H7 (cell line): ENCODE data around the gene DIO1. TPM values are rescaled to one million over a fixed set of nuclear protein-coding genes. Genes with fewer than 3 reads are reported as not detected.
"Not testable (repeated sequence)": the region's sequence is repeated elsewhere in the genome, so short reads cannot be mapped to it uniquely, and the experiment has no call there.

Experiments
- DNase-seq: peaks from one replicate; pipeline ENCODE4 v3.0.0; 2012
- H3K27me3 ChIP-seq: 2 replicates; pipeline ENCODE4 v1.6.0; 2011; ENCODE audit warnings: mild to moderate bottlenecking, low read length; ENCODE audit not compliant: control insufficient read depth, insufficient read depth
- H3K36me3 ChIP-seq: replicated peaks from 2 replicates; pipeline ENCODE4 v1.5.1; 2011; ENCODE audit warnings: low read length; ENCODE audit not compliant: control insufficient read depth, insufficient read depth
- H3K4me3 ChIP-seq: 2 replicates; pipeline ENCODE4 v1.5.1; 2011; ENCODE audit warnings: low read depth, mild to moderate bottlenecking, control low read depth, low read length, moderate library complexity; ENCODE audit not compliant: insufficient read depth
- total RNA-seq: library from RNA; depleted of rRNA; stranded (reverse); fragments of >200 nt; shearing (Covaris generic); gene quantifications from 2 replicates; pipeline ENCODE4 v1.2.3, GENCODE V29; 2014; rRNA removed

Gene DIO1
- total RNA-seq = 0.41 TPM in 1 of 2 replicates, not detected in the other

DNA sequence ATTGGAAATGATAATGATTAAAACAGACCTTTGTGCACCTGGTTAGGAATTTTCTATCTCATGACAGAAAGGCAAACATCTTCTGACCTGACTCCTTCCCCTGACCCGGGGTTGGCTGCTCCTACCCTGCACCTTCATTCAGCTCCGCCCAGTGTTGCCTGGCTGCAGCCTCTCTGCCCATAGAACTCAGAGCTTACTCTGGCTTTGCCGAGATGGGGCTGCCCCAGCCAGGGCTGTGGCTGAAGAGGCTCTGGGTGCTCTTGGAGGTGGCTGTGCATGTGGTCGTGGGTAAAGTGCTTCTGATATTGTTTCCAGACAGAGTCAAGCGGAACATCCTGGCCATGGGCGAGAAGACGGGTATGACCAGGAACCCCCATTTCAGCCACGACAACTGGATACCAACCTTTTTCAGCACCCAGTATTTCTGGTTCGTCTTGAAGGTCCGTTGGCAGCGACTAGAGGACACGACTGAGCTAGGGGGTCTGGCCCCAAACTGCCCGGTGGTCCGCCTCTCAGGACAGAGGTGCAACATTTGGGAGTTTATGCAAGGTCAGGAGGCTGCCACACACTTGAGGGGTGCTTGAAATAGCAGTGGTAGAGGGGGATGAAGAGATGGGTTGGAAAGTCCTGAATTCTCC lies at the start of gene DIO1:
DIO1 (plus strand) TSS at position 189 of the 638 bp plus-strand sequence; CDS start at position 213, 24 bp downstream.
- H3K4me3 ChIP-seq = no peak within 1 kb of the TSS
- H3K27me3 ChIP-seq = peaks cover 3% of the 10 kb centered on the region
- H3K36me3 ChIP-seq = no peaks in the 10 kb centered on the region
- peak; percentile 56 for DNase-seq

DNA sequence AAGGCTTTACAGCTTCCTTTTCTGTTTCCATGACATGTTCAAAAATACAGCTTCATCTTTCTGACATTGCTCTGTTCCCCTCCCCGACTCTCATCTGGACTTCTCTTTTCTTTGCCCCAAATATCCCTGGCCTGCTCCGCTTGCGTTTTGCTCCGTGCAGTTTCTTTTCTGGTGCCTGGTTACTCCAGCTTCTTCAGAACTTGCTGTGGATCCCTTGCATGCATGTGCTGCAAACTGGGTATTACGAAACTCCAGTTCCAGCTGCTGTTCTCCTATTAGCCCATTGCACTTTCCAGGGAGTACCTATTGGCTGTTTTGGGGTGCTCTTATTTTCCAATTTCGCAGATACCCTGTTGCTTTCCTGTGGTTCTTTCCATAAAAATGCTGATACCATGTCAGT lies 46.0 kb upstream of the DIO1 start:
- no peak overlapping the region for H3K4me3 ChIP-seq
- no peaks in the 10 kb centered on the region; the same call in 1 of the 2 replicates for H3K36me3 ChIP-seq
- DNase-seq = no peak
- no peaks in the 10 kb centered on the region for H3K27me3 ChIP-seq

DNA sequence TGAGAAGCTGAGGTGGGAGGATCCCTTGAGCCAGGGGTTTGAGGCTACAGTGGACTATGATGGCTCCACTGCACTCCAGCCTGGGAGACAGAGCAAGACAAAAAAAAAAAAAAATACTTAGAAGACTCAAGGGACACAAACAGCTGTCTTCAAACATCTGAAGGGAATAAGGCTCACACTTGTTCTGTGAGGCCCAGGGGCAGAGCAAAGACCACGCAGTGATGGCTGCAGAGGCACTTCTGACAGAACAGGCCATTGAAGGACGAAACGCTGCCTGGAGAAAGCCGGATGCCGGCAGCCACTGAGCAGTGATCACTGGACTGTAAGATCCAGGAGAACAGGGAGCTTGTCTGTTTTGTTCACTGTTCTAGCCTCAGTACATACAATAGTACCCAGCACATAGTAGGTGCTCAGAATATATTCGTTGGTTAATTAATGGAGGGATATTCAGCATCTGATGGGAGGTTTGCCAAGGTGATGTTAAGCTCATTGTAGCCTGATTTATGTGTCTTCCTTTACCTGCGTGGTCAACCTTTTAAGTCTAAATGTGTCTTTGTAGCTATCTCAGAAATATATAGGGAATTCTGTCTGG lies 43.8 kb upstream of the DIO1 start:
- DNase-seq = no peak
- Histone ChIP-seq H3K4me3 (no peak overlapping the region), H3K27me3 (no peaks in the 10 kb centered on the region)

DNA sequence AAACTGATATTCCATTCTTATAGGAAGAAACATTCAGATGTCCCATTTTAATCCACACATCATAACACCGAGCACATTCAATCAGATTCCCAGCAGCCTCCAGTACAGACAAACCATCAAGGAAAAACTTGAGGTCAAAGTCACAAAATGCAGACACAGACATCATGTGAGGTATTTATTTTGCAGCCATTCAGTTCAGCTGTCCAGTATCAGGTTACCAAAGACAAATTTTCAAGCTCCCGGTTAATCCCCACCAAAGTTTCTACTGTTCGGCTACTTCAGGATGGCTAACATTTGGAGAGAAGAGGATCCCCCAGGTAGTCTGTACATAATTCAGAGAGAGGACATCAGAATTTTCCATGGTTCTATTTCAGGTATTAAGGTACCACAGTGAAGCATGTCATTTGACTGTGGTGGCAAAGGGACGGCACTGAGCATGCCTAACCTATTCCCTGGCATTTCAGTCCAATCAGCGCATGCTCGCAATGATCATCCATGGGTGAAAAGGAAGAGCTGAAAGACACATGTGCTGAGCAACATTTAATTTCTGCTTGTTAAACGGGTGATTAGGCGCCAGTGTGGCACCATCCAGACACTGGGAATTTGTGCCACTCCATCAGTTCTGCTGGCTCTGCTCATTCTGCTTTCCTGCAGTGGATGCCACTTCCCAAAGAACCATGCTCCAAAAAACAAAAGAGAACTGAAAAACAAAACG lies 42.3 kb upstream of the DIO1 start:
- no peak for DNase-seq
- Histone ChIP-seq H3K4me3 (no peak overlapping the region), H3K27me3 (no peaks in the 10 kb centered on the region), H3K36me3 (no peaks in the 10 kb centered on the region; the same call in 1 of the 2 replicates)

More for the DNA sequence above, 43.8 kb upstream of the DIO1 start:
- no peaks in the 10 kb centered on the region; the same call in 1 of the 2 replicates for H3K36me3 ChIP-seq

DNA sequence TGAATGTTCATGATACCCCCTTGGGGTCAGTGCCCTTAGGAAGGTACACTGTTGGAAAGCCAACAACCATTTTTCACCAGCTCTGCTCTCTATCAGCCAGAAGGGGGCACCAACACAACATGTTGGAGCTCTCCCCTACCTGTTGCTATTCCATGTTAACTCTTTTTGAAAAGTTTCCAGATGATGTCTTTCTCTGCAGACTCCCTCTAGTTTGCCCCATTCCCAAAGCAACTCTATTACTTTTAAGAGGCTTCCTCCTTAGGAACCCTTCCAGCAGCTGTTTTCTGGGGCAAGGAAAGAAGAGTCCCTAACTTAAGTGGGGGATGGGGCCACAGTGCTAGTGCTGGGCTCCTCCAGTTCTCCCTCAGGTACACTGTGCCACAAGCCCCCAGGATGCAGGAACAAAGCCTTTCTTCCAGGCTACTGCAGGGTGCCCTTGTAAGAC lies 33.0 kb upstream of the DIO1 start:
- H3K4me3 ChIP-seq = no peak overlapping the region
- DNase-seq = peak; percentile 67
- no peaks in the 10 kb centered on the region for H3K27me3 ChIP-seq
- no peaks in the 10 kb centered on the region; the same call in none of the 2 replicates for H3K36me3 ChIP-seq

DNA sequence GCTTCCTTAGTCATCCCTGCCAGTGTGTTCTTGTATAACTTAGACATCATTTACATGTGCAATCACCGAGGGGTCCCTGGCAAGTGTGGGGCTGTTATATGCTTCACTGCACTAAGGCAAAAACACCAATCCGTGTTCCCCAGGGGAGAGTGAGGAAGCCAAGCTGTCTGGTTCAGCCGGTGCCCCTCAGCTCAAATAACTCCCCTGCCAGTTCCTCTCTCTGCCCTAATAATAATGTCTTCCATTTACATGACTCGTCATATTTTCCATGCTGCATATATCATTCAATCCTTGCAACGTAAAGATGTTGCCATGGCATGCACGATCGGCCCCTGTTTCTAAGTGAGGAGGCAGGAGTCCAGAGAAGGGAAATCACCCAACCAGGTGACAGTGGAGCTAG lies 31.5 kb upstream of the DIO1 start:
- no peaks in the 10 kb centered on the region for H3K27me3 ChIP-seq
- no peaks in the 10 kb centered on the region; the same call in none of the 2 replicates for H3K36me3 ChIP-seq
- DNase-seq = no peak
- no peak overlapping the region for H3K4me3 ChIP-seq

DNA sequence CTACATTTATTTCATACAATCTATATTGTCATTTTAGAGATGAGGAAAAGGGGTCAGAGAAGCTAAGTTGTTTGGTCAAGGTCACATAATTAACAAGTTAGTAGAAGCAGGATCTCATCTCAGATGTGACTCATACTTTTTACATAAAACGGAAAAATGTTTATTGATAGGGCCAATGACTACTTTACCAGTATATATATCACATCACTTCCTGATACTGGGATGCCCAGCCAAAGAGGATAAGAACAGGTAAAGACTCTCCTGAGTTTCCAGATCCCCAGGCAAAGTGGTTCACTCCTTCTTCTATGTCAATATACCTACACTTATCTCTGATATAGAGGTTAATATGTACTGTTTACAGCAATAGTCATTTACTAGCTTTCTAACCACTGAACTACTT lies 25.4 kb upstream of the DIO1 start:
- H3K27me3 ChIP-seq = no peaks in the 10 kb centered on the region
- DNase-seq = no peak
- peaks cover 2% of the 10 kb centered on the region for H3K36me3 ChIP-seq
- H3K4me3 ChIP-seq = no peak overlapping the region

DNA sequence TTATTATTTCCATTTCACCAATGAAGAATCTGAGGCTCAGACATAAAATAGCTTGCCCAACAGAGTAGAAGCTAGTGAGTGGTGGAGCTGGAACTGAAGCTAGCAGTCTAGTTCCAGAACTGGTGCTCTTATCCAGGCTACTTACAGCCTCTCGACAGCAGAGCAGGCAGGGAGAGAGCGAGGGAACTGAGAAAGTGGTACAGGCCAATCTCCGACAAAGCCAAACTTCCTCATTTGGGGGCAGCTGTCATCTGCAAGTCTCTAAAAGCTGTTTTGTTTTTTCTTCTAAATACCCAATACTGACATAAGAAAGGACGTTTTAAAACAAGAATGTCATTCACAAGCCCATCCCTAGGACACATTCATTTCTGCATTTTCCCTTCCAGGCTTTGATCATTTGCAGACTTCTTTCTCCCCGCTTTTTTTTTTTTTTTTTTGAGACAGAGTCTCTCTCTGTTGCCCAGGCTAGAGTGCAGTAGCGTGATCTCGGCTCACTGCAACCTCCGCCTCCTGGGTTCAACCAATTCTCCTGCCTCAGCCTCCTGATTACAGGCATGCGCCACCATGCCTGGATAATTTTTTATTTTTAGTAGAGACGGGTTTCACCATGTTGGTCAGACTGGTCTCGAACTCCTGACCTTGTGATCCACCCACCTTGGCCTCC lies 24.4 kb upstream of the DIO1 start:
- no peak for DNase-seq
- Histone ChIP-seq H3K36me3 (peaks cover 2% of the 10 kb centered on the region), H3K27me3 (no peaks in the 10 kb centered on the region), H3K4me3 (no peak overlapping the region)

DNA sequence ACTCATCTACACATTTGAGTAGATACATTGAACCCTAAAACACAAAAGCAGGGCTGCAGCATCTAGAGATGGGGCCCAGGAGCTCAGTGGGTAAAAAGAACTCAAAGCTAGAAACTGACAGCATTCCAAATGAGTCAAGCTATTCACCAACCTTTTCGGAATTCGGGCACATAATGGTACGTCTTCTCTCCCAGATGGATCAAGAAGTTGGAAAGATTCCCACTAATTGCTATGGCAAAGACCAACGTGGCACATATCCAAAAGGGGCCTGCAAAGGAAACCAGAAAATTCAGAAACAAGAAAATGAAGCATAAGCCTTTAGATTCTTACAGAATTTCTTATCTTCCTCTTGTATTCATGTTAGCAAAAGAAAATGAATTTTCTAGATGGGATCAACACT lies 22.8 kb upstream of the DIO1 start:
- no peak for DNase-seq
- Histone ChIP-seq H3K36me3 (peaks cover 4% of the 10 kb centered on the region), H3K4me3 (no peak overlapping the region), H3K27me3 (no peaks in the 10 kb centered on the region)

DNA sequence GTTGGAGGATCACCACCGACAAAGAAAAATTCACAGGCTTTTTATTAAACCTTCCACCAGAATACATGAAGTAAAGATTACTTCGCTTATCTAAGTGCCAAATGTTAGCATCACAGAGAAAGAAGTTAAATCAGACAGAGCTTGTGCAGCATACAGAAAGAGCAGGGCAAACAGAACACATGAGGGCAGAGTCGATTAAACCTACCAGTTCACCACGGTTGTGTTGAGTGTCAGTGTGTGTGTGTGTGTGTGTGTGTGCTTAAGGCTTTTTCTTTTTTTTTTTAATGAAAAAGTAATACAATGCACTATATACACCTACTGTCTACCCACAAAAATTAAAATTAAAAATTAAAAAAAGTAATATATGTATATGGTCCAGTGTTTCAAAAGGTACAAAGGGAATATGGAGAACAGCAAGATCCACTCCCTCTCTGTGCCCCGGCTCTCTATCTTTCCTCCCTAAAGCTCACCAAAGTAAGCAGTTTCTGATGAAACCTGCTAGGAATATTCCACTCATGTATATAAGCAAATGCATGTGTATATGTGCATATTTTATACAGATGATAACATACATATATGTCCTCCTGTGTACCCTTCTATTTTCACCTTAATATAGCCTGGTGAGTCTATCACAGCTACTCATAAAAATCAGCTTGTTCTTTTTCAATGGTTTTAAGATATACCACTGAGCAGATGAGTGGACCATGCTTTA lies 22.1 kb upstream of the DIO1 start:
- H3K36me3 ChIP-seq = peaks cover 4% of the 10 kb centered on the region
- H3K4me3 ChIP-seq = no peak overlapping the region
- no peaks in the 10 kb centered on the region for H3K27me3 ChIP-seq
- no peak for DNase-seq

DNA sequence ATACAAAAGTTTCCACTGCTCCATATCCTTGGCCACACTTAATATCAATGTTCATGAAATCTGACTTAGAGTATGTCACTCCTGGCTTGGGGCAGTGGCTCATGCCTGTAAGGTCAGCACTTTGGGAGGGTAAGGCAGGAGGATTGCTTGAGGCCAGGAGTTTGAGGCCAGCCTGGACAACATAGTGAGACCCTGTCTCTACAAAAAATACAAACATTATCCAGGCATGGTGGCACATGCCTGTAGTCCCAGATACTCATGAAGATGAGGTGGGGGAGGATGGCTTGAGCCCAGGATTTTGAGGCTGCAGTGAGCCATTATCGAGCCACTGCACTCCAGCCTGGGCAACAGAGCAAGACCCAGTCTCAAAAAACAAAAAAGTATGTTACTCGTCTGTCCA lies 18.8 kb upstream of the DIO1 start:
- DNase-seq, H3K36me3 ChIP-seq, H3K4me3 ChIP-seq, H3K27me3 ChIP-seq: not testable (repeated sequence)

DNA sequence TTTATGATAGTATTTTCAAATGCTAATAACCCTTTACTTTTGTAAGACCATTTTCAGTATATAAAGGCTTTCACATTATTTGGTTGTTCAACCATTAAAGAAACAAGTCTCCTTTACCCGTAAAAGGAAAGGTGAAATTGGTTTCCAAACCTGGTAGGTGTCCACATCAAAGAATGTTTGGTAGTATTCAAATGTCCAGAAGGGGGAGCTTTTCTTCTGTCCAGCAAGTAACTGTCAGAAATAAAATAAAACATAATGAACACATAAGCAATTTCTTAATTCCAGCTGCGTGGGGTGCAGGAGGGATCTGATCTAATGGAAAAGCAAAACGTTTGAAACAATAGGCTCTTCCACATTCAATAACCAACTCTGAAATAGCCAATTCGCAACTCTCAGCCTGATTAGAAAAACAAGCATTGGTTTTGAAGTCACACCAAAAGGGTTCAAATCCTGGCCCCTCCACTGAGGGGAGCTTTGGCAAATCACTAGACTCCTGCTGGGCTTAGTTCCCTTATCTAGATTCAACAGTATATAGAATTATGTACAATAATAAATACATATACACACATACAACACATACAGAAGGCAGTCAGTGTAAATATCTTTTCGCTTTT lies 15.4 kb upstream of the DIO1 start:
- peak; percentile 45 for DNase-seq
- Histone ChIP-seq H3K27me3 (no peaks in the 10 kb centered on the region), H3K4me3 (no peak overlapping the region), H3K36me3 (peaks cover 2% of the 10 kb centered on the region)

DNA sequence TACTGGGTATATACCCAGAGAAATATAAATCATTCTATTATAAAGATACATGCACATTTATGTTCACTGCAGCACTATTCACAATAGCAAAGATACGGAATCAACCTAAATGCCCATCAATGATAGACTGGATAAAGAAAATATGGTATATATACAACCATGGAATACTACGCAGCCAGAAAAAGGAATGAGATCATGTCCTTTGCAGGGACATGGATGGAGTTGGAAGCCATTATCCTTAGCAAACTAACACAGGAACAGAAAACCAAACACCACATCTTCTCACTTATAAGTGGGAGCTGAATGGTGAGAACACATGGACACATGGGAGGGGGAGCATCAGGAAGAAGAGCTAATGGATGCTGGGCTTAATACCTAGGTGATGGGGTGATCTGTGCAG lies 12.1 kb upstream of the DIO1 start:
- not testable (repeated sequence) for H3K4me3 ChIP-seq, H3K27me3 ChIP-seq, H3K36me3 ChIP-seq, DNase-seq

DNA sequence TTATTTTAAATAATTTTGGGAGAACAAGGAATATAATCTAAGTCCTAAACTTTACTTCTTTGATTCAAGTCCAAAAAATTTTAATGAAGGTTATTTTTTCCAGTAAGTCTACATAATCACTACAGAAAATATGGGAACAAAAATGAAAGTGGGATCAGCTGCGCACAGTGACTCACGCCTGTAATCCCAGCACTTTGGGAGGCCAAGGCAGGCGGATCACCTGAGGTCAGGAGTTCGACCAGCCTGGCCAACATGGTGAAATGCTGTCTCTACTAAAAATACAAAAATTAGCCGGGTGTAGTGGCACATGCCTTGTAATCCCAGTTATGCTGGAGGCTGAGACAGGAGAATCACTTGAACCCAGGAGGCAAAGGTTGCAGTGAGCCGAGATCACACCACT lies 10.4 kb upstream of the DIO1 start:
- H3K4me3 ChIP-seq, H3K36me3 ChIP-seq, DNase-seq, H3K27me3 ChIP-seq: not testable (repeated sequence)
